ENCODE data around the gene DNM3.

Gene DNM3

GRCh38 chr1:171873664-171874063 lies 32.4 kb downstream of the DNM3 start:
- DNase-seq = no peak

GRCh38 chr1:171877701-171878100 lies 36.4 kb downstream of the DNM3 start:
- no peak for DNase-seq

GRCh38 chr1:171879556-171879955 lies 38.3 kb downstream of the DNM3 start:
- DNase-seq = no peak

DNA sequence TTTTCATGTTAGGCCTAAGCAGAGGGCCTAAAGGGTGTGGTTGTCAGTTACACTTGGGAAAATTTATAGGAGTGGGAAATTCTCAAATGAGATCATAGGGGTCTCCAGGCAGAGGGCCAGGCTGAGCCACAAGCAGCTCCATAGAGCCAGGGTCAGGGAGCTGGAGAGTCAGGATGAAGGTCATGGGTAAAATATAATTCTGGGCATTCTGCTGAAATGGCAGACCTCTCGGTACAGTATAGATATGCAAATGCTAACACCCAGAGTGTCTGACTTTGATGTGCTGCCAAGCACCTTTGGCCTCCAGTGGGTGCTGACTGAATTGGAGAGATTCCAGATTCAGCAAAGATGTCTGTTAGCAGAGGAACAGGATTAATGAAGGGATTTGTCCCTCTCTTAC lies 40.1 kb downstream of the DNM3 start:
- DNase-seq = no peak

DNA sequence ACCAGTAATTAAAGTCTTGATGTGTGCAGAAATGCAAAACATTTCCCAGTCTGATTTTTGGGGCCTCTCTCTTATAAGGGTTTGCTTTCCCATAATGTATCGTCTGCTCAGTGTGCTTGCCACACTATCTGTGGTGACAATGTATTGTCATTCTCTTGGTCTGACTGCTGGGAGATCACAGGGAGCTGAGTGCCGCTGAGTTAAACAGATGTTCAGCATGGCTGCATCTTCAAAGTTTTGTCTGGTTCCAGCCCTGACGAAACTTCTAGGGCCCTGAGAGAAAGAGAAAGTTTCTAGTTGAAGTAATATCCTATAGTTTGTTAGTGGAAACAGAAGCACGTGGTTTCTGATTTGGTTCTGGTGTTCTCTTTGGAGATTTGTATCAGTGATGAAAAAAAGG lies 42.6 kb downstream of the DNM3 start:
- DNase-seq = no peak

- no peak for DNase-seq
These were observed 43.2 kb downstream of the DNM3 start for GRCh38 chr1:171884475-171884874.

- DNase-seq = no peak
These were observed 48.8 kb downstream of the DNM3 start for GRCh38 chr1:171890131-171890530.

DNA sequence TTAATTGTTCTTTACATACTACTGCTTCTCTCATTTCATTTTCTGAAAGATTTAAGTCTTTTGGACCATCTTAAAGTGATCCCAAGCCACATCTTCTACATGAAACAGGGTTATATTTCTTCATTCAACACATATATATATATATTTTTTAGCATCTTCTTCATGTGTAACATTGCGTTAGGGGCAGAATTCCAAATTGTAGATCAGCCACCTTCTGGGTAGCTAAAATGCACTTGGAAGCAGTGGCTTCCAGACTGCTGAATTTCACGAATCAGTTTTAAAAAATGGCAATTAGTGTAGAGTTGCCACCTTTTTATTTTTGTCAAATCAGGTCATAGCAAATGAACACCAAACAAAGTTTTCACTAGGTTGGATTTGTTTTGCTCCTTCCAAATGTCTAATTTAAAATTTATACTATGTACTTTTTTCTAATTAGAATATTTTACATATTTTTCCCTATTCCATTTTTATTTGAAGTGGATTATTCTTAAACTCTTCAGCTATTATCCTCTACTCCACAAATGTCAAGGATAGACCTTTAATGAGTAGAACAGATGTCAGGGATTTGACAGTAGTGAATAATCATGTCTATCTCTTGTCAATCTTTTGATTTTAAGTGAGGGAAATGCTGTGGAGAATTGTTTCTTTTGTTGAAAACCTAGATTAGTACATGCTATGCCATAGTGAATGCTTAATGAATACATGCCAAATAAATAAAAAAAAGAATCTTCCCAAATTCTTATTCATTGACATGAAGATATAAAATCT lies 55.8 kb downstream of the DNM3 start:
- DNase-seq = no peak

DNA sequence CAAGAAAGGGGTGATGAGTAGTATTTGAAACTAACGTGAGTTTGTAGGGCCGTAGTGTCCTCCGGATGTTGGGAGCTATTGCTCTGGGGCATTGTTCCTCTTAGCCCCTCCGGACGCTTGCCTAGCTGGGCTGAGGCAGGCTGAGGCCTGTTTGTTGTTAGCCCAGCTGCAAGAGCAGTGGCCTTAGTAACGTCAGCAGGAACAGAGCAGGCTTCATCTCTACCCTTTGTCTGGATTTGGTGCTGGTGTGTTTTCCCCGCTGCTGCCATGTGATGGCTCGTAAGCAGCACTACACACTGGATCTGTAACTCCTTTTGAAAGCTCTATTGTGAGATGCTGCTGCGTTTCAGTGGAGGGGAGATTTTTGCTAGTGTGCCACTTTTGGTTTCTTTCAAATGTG lies 57.6 kb downstream of the DNM3 start:
- DNase-seq = no peak

- no peak for DNase-seq
These were observed 58.5 kb downstream of the DNM3 start for GRCh38 chr1:171899838-171900237.

- no peak for DNase-seq
These were observed 59.9 kb downstream of the DNM3 start for GRCh38 chr1:171901245-171901644.

DNA sequence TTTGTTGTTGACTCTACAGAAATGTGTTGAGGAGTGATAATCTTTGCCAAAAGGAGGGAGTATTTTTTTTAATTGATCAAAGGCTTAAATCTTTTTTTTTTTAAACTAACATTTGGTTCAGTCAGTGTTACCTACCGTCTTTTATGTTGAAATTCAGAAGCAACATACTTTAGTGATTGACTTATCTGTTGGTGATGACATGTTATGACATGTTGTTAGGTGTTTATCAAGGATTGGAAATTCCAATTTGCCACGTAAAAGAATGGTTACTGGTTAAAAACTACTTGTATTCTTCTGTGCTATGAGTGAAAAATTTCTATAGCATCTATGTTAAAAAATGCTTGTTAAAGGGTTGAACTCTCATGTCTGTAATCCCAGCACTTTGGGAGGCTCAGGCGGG lies 61.2 kb downstream of the DNM3 start:
- DNase-seq = no peak

GRCh38 chr1:171904778-171905450 lies 63.6 kb downstream of the DNM3 start:
- DNase-seq = no peak

GRCh38 chr1:171909711-171910110 lies 68.4 kb downstream of the DNM3 start:
- no peak for DNase-seq

DNA sequence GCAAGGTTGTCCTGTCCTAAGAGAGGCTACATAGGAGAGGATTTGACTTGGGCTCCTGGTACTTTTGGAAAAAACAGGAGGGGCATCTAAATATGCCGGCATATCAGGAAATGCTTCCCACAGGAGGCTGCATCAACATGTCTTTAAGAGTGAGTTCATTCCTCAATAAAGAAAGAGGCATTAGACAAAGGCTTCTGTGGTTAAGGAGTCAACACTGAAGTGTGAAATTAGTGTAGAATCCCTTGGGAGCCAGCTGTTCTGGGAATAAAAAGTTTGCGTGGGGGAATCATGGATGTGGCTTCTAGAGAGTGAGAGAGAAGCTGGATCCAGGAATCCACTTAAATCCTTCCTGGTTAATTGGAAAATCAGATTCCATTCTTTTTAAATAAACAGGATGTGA lies 69.5 kb downstream of the DNM3 start:
- DNase-seq = no peak

DNA sequence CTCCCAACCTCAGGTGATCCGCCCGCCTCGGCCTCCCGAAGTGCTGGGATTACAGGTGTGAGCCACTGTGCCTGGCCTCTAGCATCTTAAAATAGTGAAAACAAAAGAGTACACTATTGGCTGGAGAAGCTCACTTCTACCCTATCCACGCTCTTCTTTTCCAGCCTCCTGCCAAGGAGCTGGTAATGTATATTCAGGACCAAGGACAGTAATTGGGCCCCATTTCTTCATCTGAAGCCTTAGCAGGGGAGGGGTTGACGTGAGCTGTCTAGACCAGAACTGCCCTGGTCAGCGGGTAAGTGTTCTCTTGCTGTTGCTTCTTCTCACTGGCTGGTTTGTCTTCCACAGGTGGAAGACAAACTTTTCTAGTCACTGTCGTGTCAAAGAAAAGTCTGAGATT lies 70.2 kb downstream of the DNM3 start:
- DNase-seq = no peak

GRCh38 chr1:171912509-171913175 lies 71.3 kb downstream of the DNM3 start:
- DNase-seq = no peak

DNA sequence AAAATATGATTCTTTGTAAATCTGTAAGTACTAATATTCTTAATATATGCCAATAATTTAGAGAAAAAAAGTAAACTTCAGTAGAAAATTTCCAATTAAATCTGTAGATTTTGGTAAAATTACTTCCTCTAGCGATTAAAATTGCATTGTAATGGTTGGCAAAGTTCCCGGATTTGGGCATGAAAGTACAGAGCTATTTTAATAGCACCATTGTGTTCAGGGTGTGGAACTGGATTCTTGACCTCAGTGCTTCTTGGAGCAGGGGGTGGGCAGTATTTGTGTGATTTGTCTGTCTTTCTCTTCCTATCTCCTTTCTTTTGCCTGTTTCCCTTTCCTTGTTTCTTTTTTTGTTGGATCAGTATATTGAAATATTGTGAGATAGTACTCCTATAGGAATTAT lies 72.1 kb downstream of the DNM3 start:
- no peak for DNase-seq

- DNase-seq = no peak
These were observed 75.0 kb downstream of the DNM3 start for GRCh38 chr1:171916315-171916771.

DNA sequence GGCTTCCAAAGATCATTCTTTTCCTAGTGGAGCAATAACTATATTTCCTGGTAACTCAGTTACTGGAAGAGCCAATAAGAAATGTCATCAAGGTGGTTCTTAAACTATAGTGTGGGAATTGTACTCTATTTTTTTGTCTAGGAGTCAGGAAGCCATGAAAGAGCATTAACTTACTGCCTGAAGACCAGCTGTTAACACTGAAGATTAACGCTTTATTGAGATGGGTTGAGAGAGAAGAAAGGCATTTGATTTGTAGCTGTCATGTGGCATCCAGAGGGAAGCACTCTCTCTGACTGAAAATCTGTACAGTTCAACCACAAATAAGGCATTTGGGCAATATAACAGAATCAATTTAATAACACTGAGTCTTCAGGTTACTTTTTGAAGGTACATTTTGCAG lies 76.0 kb downstream of the DNM3 start:
- DNase-seq = no peak

DNA sequence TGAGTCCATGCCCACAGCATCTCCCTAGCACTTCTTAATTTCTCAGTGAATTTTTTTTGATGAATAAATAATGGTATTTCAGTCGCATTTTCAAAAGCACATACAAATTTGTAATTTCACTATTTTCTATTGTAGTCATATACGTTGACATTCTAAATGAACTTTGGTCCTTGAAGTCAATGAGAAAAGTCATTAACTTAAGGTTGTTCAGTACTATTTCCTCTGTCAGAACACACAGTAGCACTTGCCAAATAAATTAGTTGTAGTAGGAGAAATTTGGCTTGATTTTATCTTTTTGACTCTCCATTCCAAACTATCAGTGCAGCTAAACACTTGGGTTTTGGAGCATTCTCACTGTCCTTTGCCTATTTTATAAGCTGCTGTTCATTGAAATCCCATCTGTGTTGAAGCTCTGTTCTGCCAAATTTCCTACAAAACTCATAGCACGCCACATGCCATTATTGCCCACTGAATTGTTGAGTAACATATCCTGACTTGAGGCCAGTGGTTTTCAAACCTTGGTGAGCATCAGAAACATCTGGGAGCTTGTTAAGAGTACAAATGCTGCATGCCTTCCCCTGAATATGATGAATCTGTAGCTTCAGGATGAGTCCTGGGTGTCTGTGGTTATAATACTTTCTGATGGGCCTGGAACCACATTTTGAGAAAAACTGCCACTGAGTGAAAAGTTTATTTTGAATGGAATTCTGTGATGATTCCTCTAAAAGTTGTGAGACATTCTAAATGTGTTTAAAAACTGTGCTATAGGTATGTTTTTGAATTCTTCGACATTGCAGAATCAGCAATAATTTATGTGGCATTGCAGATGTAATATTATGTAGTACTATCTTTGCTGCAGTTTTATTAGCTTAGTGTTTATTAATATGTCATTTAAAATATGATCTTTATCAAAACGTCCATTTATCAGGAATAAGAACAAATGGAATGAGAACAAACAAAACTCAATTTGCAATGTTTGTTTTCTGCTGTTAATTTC lies 78.9 kb downstream of the DNM3 start:
- DNase-seq = no peak

DNA sequence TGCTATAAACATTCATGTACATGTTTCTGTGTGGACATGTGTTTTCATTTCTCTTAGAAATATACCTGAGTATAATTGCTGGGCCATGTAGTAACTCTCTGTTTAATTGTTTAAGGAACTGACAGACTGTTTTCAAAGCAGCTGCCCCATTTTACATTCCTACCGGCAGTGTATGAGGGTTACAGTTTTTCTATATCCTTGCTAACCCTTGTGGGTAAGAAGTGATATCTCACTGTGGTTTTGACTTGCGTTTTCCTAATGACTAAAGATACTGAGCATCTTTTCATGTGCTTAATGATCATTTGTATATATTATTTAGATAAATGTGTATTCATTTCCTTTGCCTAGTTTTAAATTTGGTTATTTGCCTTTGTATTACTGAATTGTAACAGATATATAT lies 81.7 kb downstream of the DNM3 start:
- no peak for DNase-seq

DNA sequence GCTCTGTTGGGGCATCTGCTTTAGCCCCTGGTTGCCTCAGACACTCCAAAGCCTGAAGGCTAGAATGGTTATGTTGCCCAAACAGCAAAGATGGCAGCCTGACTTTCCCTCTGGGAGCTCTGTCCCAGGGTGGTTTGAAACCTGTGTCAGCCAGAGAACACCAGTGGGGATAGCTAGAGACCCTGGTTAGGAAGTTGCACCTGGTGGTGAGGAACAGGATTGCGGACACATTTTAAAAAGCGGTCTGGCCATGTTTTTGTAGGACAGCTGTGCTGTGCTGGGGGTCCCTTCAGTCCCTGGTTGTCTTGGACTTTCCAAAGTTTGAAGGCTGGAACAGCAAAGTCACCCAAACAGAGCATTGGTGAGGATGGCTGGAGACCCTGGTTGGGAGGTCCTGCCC lies 87.8 kb downstream of the DNM3 start:
- DNase-seq = no peak
